ENCODE results near the gene NFKBIE. TPM values are rescaled to one million over a fixed set of nuclear protein-coding genes. Genes with fewer than 3 reads are reported as not detected.

NFKBIE gene
- total RNA-seq, 1 experiment from 2014 or later, result 17.6 TPM

DNA sequence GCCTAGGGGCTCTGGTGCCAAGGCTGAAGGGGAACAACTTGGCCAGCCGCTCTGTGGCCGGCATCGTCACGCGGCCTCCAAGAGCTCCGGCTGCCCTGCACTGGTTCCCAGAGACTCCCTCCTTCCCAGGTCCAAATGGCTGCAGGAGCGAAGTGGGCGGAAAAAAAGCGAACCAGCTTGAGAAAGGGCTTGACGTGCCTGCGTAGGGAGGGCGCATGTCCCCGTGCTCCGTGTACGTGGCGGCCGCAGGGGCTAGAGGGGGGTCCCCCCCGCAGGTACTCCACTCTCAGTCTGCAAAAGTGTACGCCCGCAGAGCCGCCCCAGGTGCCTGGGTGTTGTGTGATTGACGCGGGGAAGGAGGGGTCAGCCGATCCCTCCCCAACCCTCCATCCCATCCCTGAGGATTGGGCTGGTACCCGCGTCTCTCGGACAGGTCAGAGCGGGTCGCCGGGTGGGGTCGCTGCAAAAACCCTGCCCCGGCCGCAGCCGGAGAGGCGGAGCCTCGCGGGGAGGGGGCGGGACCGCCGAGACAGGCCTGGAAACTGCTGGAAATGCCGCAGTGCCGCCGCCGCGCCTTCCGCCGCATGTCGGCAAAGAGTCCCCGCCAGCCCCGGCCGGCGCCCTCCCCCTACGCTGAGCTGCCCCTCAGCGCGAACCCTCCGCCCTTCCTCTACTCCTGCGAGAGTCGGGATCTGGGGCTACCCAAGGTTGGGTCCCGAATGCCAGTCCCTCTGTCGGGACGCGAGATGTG is 19.3 kb downstream of the NFKBIE start:
- H3K36me3 ChIP-seq, result peaks cover 41% of the 10 kb centered on the region
- no peaks in the 10 kb centered on the region for H3K27me3 ChIP-seq (replicated peaks)
- no peaks in the 10 kb centered on the region for H3K9me3 ChIP-seq (replicated peaks)
- peaks cover 24% of the 10 kb centered on the region for H3K4me1 ChIP-seq (replicated peaks)
- H3K27ac ChIP-seq, result peak overlapping the region; percentile 81
- peak; percentile 86 to 87 for DNase-seq (ENCODE audit: low read depth in 1 of 2, low spot score in 2 of 2)
- H3K4me3 ChIP-seq, result peak overlapping the region; percentile 71

DNA sequence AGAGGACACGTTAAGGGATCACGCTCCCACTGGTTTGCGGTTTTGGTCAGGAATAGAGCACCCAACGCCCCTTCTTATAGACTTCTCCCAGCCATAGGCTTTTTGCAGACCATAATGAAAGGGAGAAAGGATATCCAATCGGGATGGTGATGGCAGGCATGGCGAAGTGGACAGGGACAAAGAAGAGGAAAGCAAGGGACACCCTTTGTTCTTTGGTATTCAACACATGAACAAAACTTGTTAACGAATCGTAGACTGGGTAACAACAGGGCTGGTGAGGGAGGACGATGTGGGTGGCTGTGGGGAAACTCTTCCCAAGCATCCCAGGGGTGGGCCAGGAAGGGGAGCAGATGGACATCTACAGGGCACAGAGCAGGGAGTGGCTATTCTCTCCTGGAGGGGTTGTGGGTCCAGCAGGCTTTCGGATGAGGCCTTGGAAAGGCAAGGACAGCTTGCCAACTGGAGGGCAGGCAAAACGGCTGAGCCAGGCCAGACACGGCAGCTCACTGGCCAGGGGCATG is 19.9 kb downstream of the NFKBIE start:
- Histone ChIP-seq H3K27ac (no peak overlapping the region), H3K9me3 (replicated peaks) (no peaks in the 10 kb centered on the region), H3K4me1 (replicated peaks) (peaks cover 24% of the 10 kb centered on the region), H3K4me3 (peak overlapping the region; percentile 71), H3K27me3 (replicated peaks) (no peaks in the 10 kb centered on the region), H3K36me3 (peaks cover 35% of the 10 kb centered on the region)
- DNase-seq (ENCODE audit: low read depth in 1 of 2, low spot score in 2 of 2), result no peak

DNA sequence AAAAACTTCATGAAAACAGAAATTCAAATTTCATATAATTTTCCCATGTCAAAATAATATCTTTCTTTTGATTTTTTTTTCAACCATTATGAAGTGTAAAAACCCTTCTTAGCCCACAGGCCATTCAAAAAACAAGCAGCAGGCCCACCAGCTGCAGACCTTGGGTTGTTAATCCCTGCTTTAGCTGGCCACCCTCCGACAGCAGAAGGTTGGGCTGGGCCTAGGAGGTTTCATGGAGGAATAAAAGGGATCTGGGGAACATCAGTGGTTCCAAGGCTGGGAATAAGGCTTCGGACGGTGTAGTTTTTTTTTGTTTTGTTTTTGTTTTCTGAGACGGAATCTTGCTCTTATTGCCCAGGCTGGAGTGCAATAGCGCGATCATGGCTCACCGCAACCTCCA is 22.0 kb downstream of the NFKBIE start:
- DNase-seq (ENCODE audit: low read depth in 1 of 2, low spot score in 2 of 2), result no peak
- Histone ChIP-seq H3K27me3 (replicated peaks) (no peaks in the 10 kb centered on the region), H3K4me3 (no peak overlapping the region), H3K36me3 (peaks cover 14% of the 10 kb centered on the region), H3K9me3 (replicated peaks) (no peaks in the 10 kb centered on the region), H3K27ac (no peak overlapping the region), H3K4me1 (replicated peaks) (peaks cover 8% of the 10 kb centered on the region)

DNA sequence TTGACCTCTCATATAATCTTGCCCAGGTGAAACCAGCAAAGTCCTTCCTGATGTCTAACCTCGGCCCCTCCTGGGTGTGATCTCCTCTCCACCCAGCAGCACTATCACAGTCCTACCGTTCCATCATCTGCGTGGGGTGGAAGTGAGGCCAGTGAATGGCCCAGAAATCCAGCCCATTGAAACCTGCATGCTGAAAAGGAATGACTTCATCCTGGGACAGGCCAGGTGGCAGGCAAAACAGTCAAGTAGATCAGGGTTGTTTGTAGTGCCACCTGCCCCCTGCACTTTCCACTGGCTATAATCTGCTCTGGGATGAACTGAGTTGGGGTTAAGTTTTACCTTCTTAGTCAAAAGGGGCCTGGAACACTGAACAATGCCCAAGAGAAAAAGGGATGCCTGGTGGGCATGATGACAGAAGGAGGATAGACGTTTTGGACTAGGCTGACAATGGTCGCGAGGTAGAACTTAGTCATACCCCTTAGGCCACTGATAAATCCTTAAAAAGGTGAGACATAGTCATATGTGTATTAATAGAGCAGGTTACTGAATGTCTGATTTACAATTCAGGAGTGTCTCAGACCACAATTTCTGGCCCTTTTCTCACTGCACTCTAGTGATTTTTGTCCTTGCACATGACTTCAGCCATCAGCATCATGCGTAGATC is 26.5 kb downstream of the NFKBIE start:
- Histone ChIP-seq H3K27me3 (replicated peaks) (no peaks in the 10 kb centered on the region), H3K4me3 (no peak overlapping the region), H3K4me1 (replicated peaks) (peaks cover 22% of the 10 kb centered on the region), H3K9me3 (replicated peaks) (no peaks in the 10 kb centered on the region), H3K36me3 (no peaks in the 10 kb centered on the region), H3K27ac (no peak overlapping the region)
- no peak for DNase-seq (ENCODE audit: low read depth in 1 of 2, low spot score in 2 of 2)

DNA sequence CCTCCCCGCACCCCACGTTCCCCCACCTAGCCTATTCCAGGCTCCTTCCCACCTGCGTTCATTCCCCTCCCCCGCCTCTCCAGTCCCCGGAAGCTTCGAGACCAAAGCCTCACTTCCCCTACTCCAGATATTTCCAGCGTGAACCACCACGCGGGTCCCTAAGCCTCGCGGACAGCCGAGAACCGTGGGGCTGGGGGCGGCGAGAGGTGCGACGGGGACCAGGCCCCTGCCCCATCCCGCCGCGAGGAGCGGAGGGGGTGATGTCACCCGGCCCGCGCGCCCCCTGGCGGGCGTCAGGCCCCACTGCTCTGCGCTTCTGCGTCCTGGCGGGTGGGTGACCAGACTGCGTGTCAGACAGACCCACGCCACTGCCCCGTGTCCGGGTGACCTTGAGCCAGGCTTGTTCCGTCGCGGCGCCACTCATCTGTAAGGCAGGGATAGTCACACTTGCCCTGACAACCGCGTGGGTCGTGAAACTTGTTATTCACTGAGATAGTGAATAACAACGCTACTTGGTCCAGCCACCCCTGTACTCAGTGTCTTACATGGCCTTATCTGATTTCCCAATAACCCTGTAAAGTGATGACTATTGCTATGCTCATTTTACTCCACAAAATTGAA is 27.4 kb downstream of the NFKBIE start:
- Histone ChIP-seq H3K4me3 (peak overlapping the region; percentile 47), H3K27ac (peak overlapping the region; percentile 81), H3K36me3 (no peaks in the 10 kb centered on the region), H3K27me3 (replicated peaks) (no peaks in the 10 kb centered on the region), H3K9me3 (replicated peaks) (no peaks in the 10 kb centered on the region), H3K4me1 (replicated peaks) (peaks cover 22% of the 10 kb centered on the region)
- DNase-seq (ENCODE audit: low read depth in 1 of 2, low spot score in 2 of 2), result peak; percentile 78

DNA sequence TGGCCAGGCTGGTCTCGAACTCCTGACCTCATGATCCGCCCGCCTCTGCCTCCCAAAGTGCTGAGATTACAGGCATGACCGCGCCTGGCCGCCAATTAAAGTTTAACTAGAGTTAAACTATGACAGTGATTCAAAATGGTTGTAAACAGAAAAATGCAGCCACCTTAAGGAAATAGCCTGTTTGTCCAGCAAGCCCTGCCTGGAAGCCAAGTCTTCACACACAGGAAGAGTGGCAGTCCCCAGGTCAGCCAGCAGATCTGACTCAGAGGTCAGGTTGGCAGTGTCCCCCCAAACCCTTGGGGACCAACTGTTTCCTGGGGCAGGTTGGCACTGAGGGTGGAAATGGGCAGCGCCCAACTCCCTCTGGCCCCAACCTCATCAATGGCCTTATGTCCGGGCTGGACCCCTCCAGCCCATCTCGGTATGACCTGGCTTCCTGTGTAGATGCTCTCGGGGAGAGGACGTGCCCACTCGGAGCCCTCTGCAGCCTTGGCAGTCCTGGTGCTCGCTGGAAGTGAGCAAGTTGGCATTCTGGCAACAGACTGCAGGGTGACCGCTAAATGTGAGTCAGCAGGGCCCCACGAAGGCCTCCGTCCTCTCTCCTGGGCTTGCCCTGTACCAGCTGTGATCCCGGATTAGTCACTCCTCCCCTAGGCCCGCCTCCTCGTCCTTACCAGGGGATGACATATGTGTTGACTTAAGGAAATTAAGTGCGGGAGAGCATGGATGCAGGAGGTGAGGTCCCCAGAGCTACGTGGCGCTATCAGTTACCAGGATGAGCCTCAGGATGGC is 28.1 kb downstream of the NFKBIE start:
- peak; percentile 90 to 97 for DNase-seq (ENCODE audit: low read depth in 1 of 2, low spot score in 2 of 2)
- peaks cover 22% of the 10 kb centered on the region for H3K4me1 ChIP-seq (replicated peaks)
- no peaks in the 10 kb centered on the region for H3K36me3 ChIP-seq
- H3K9me3 ChIP-seq (replicated peaks), result no peaks in the 10 kb centered on the region
- peak overlapping the region; percentile 81 for H3K27ac ChIP-seq
- H3K27me3 ChIP-seq (replicated peaks), result no peaks in the 10 kb centered on the region
- H3K4me3 ChIP-seq, result peak overlapping the region; percentile 47

DNA sequence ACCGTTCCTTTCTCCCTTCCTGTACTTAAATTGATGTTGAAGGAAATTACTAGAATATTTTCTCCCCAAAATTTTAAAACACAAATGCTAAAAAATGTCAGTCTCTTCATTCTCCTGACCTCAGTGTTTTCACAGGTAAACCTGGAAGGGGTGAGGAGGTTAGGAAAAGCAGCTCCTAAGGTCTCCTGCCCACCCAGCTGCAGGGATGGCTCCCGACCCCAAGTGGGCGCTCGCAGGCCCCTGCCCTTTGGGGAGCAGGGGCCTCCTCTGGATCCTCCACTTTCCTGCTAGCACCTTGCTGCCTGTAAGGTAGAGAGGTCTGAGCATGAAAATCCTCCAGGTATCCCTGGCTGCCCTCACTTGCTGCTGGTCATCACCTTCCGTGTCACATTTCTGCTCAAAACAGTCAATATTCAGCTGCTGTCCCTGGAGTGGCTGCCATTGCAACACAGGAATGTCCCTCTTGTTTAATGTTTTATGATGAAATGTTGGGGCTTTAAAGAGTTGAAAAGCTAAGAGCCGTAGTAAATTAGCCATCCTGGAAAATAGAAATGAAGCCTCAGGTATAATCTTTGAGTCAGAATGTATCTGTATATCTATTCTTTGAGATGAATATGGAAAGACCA is 29.3 kb downstream of the NFKBIE start:
- no peak for DNase-seq (ENCODE audit: low read depth in 1 of 2, low spot score in 2 of 2)
- no peak overlapping the region for H3K4me3 ChIP-seq
- no peaks in the 10 kb centered on the region for H3K9me3 ChIP-seq (replicated peaks)
- H3K27me3 ChIP-seq (replicated peaks), result no peaks in the 10 kb centered on the region
- H3K4me1 ChIP-seq (replicated peaks), result peaks cover 22% of the 10 kb centered on the region
- H3K36me3 ChIP-seq, result 0 out of 2 replicates have a peak, but pooled peaks cover 5% of the 10 kb centered on the region
- no peak overlapping the region for H3K27ac ChIP-seq

DNA sequence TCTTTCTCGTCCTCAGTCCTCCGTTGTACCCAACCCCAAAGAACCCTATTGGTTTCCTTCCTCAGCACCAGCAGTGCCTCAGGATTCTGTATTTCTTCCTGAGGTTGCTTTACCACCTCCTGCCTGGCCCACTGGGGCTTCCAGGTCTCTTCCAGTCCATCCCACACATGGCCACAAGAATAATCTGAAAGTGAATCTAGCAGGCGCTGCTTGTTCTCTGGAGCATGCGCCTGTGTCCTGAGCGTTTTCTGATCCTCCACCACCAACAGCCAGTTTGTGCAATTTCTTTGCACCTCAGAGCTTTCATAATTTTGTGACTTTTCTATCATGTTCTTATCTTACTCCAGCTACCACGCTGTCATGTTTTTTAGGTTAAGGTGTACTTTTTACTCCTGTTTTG is 30.1 kb downstream of the NFKBIE start:
- no peaks in the 10 kb centered on the region for H3K27me3 ChIP-seq (replicated peaks)
- DNase-seq (ENCODE audit: low read depth in 1 of 2, low spot score in 2 of 2), result no peak
- no peak overlapping the region for H3K4me3 ChIP-seq
- H3K9me3 ChIP-seq (replicated peaks), result no peaks in the 10 kb centered on the region
- H3K27ac ChIP-seq, result no peak overlapping the region
- H3K4me1 ChIP-seq (replicated peaks), result peaks cover 22% of the 10 kb centered on the region
- H3K36me3 ChIP-seq, result 0 out of 2 replicates have a peak, but pooled peaks cover 5% of the 10 kb centered on the region

DNA sequence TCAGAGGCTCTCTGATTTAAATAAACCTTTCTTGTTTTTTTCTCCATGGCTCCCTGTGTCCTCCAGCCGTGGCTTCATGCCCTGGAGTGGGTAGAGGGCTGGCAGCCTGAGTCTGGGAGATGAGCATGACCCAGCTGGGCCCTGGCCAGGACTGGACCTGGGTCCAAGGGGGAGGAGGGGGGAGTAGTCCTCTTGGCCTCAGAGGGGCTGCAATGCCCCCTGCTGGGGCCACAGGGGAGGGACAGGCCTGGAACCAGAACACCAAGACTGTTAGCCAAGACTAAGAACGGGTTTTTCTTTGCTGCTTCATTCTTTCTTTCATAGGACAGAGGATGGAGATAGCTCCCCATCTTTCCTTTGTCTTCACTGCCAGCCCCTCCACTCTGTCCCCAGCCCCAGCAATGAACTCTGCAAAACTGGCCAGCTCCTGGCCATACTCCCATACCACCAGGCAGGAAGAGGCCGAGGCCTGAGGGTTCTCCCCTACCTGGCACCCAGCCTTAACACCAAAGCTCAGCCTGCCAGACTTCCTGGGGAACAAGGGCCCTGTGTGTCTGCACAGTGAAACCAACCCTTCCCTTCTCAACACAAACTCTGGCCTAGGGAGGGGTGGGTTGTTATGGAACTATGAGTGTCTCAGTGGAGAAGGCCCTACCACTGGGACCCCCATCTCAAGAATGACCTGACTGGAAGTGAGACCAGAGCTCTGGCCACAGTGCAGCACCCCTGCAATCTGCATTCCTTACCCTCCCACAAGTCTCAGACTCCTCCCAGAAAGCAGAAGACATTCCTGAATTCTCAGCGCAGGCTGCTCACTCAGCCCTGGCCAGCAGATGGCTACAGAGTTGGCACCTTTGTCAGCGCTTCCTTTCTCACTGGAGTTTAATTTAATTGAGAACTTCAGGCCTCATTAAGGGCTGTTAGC is 31.0 kb downstream of the NFKBIE start:
- Histone ChIP-seq H3K36me3 (0 out of 2 replicates have a peak, but pooled peaks cover 5% of the 10 kb centered on the region), H3K27ac (no peak overlapping the region), H3K4me3 (no peak overlapping the region), H3K27me3 (replicated peaks) (no peaks in the 10 kb centered on the region), H3K9me3 (replicated peaks) (no peaks in the 10 kb centered on the region), H3K4me1 (replicated peaks) (peaks cover 22% of the 10 kb centered on the region)
- peak; percentile 50 to 73 for DNase-seq (ENCODE audit: low read depth in 1 of 2, low spot score in 2 of 2)

DNA sequence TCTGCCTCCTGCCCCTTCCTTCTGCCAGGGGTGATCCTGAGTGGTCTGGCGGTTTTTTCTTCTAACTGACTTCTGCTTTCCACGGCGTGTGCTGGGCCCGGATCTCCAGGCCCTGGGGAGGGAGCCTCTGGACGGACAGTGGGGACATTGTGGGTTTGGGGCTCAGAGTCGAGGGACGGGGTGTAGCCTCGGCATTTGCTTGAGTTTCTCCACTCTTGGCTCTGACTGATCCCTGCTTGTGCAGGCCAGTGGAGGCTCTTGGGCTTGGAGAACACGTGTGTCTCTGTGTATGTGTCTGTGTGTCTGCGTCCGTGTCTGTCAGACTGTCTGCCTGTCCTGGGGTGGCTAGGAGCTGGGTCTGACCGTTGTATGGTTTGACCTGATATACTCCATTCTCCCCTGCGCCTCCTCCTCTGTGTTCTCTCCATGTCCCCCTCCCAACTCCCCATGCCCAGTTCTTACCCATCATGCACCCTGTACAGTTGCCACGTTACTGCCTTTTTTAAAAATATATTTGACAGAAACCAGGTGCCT is 31.7 kb downstream of the NFKBIE start:
- Histone ChIP-seq H3K27me3 (replicated peaks) (no peaks in the 10 kb centered on the region), H3K9me3 (replicated peaks) (no peaks in the 10 kb centered on the region), H3K4me1 (replicated peaks) (peaks cover 22% of the 10 kb centered on the region), H3K4me3 (no peak overlapping the region), H3K27ac (no peak overlapping the region), H3K36me3 (0 out of 2 replicates have a peak, but pooled peaks cover 5% of the 10 kb centered on the region)
- DNase-seq (ENCODE audit: low read depth in 1 of 2, low spot score in 2 of 2), result no peak

DNA sequence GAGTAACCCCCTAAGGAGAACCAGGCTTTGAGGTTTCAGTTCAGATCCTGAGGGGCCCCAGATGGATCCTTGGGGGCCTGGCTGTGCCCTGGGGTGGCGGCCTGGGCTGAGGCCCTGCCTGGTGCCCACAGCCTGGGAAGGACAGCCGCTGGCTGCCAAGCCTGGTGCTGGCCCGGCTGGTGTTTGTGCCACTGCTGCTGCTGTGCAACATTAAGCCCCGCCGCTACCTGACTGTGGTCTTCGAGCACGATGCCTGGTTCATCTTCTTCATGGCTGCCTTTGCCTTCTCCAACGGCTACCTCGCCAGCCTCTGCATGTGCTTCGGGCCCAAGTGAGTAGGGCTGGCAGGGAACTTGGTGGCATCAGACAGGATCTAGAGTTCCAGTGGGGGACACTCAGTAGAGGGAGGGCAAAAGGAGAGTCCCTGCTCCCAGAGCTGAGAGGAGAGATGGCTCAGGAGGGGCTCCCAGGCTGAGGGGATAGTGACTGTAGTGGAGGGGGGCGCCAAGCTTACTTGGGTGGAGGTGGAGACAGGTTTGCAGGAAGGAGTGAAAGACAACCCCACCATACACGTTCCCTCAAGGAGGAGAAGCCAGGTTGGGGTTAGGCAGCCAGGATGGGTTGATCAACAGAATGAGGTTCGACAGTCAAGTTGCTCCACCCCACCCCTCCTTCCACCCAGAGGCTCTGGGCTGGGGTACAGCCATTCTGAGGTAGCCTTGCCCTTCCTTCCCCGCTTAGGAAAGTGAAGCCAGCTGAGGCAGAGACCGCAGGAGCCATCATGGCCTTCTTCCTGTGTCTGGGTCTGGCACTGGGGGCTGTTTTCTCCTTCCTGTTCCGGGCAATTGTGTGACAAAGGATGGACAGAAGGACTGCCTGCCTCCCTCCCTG is 32.4 kb downstream of the NFKBIE start:
- H3K27ac ChIP-seq, result no peak overlapping the region
- peaks cover 19% of the 10 kb centered on the region for H3K4me1 ChIP-seq (replicated peaks)
- H3K27me3 ChIP-seq (replicated peaks), result no peaks in the 10 kb centered on the region
- no peak for DNase-seq (ENCODE audit: low read depth in 1 of 2, low spot score in 2 of 2)
- H3K9me3 ChIP-seq (replicated peaks), result no peaks in the 10 kb centered on the region
- no peak overlapping the region for H3K4me3 ChIP-seq
- H3K36me3 ChIP-seq, result 0 out of 2 replicates have a peak, but pooled peaks cover 5% of the 10 kb centered on the region
